Measurements from ENCODE around the gene ANO9. TPM values are rescaled to one million over a fixed set of nuclear protein-coding genes. Genes with fewer than 3 reads are reported as not detected.

Gene ANO9
- total RNA-seq, 2 donors from 2014 or later, result 8.4 to 9.1 TPM

DNA sequence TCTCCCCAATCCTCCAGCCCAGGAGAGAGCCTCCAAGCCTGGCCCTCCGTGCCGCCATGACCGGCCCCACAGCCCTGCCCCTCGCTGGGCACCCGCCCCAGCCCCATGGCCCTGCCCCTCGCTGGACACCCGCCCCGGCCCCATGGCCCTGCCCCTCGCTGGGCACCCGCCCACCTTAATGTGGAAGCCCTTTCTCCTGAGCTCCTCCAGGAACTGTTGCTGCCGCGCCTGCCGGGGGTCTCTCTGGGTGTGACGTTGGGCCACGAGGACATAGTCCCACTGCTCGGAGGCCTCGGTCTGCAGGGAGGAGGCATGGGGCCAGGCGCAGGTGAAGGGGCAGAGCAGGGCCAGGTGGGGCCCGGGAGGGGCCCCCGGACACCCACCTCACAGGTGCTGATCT, 8.2 kb downstream of the ANO9 start:
- H3K4me3 ChIP-seq, result no peak overlapping the region
- no peaks in the 10 kb centered on the region for H3K9me3 ChIP-seq
- no peaks in the 10 kb centered on the region for H3K27me3 ChIP-seq (replicated peaks; ENCODE audit: insufficient read depth)
- intact Hi-C loops (cut with DNase I), result no loop called here
- no peak for TF ChIP-seq POLR2AphosphoS5 (IDR thresholded peaks at IDR 0.05)
- TF ChIP-seq, protein P1, sequence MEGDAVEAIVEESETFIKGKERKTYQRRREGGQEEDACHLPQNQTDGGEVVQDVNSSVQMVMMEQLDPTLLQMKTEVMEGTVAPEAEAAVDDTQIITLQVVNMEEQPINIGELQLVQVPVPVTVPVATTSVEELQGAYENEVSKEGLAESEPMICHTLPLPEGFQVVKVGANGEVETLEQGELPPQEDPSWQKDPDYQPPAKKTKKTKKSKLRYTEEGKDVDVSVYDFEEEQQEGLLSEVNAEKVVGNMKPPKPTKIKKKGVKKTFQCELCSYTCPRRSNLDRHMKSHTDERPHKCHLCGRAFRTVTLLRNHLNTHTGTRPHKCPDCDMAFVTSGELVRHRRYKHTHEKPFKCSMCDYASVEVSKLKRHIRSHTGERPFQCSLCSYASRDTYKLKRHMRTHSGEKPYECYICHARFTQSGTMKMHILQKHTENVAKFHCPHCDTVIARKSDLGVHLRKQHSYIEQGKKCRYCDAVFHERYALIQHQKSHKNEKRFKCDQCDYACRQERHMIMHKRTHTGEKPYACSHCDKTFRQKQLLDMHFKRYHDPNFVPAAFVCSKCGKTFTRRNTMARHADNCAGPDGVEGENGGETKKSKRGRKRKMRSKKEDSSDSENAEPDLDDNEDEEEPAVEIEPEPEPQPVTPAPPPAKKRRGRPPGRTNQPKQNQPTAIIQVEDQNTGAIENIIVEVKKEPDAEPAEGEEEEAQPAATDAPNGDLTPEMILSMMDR (IDR thresholded peaks at IDR 0.05), result no peak
- TF ChIP-seq POLR2A (IDR thresholded peaks at IDR 0.05), result no peak
- no peaks in the 10 kb centered on the region for H3K36me3 ChIP-seq
- DNase-seq (ENCODE audit: low spot score), result no peak
- no peaks in the 10 kb centered on the region for H3K4me1 ChIP-seq (replicated peaks)
- no peak overlapping the region for H3K27ac ChIP-seq
- WGBS, result 93% methylated on average over 20 of the region's 20 CpGs

DNA sequence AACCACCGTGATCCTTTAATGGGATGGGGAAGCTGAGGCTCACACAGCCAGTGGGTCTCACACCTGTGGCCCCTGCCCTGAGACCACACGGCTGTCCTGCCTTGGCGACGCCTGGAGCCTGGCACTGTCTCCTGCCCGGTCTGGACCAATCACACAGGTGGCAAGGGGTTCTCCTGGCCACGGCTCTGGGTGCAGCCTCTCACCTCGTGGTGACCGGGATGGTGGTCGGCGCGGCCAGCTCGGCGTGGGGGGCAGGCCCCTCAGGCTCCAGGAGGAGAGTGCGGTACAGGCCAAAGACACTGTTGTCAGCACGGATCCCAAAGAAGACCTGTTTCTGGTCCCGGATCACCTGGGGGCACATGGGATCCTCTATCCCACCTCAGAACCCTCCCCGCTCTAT, 8.7 kb downstream of the ANO9 start:
- Histone ChIP-seq H3K4me3 (no peak overlapping the region), H3K9me3 (no peaks in the 10 kb centered on the region), H3K27me3 (replicated peaks; ENCODE audit: insufficient read depth) (no peaks in the 10 kb centered on the region), H3K27ac (no peak overlapping the region), H3K4me1 (replicated peaks) (no peaks in the 10 kb centered on the region), H3K36me3 (no peaks in the 10 kb centered on the region)
- DNase-seq (ENCODE audit: low spot score), result no peak
- TF ChIP-seq POLR2AphosphoS5 (IDR thresholded peaks at IDR 0.05) (no peak), POLR2A (IDR thresholded peaks at IDR 0.05) (no peak)
- TF ChIP-seq, protein P1 (IDR thresholded peaks at IDR 0.05), result no peak
- WGBS, result 94% methylated on average over 17 of the region's 17 CpGs
- intact Hi-C loops (cut with DNase I), result no loop called here

DNA sequence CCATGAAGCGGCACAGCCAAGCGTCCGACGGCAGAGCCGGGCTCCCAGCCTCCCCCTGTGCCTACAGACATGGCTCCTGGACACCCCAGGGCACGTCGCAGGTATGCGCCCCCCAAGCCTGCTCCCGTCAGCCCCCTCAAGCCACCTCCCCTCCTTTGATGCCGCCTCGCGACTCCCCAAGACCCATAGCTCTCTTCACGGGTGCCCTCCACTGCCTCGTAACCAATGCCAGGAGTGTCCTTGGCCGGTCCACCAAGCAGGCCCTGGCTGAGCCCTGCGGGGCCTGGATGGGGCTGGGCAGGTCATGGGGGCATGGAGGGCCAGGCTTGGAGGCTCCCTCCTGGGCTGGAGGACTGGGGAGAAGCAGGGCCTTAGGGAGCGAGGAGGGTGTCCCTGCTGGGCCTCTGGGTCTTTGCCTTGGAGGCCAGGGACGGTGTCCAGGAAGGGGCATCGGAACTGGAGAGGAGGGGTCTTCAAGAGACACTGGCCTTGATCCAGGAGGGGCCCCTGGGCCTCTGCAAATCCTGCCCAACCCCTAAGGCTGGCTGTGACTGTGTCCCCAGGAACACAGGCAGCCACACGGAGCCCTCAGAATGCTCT, 9.2 kb downstream of the ANO9 start:
- intact Hi-C loops (cut with DNase I), result no loop called here
- TF ChIP-seq, protein P1 (IDR thresholded peaks at IDR 0.05), result no peak
- TF ChIP-seq POLR2A (IDR thresholded peaks at IDR 0.05), result no peak
- no peak for TF ChIP-seq POLR2AphosphoS5 (IDR thresholded peaks at IDR 0.05)
- no peaks in the 10 kb centered on the region for H3K9me3 ChIP-seq
- WGBS, result 93% methylated on average over 20 of the region's 20 CpGs
- H3K36me3 ChIP-seq, result no peaks in the 10 kb centered on the region
- no peak for DNase-seq (ENCODE audit: low spot score)
- H3K4me1 ChIP-seq (replicated peaks), result no peaks in the 10 kb centered on the region
- H3K27ac ChIP-seq, result no peak overlapping the region
- no peak overlapping the region for H3K4me3 ChIP-seq
- no peaks in the 10 kb centered on the region for H3K27me3 ChIP-seq (replicated peaks; ENCODE audit: insufficient read depth)

DNA sequence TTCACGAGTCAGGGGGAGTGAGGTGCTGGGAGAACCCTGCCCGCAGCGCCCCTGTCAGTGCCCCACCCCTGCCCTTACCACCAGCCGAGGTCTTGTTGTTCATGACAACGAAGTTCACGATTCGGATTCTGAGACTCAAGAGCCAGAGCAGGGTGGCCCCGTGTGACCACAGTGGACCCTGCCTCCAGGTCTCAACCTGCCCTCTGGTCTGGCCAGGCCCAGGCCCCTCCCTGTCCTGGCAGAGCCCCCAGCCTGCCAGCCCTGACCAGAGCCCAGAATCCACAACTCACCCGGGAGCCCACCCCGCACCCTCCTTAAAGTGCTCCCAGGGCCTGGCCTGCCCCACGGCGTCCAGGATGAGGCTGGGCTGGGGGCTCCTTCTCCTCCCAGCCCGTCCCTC, 9.9 kb downstream of the ANO9 start:
- TF ChIP-seq, protein P1 (IDR thresholded peaks at IDR 0.05), result no peak
- TF ChIP-seq POLR2A (IDR thresholded peaks at IDR 0.05) (no peak), POLR2AphosphoS5 (IDR thresholded peaks at IDR 0.05) (no peak)
- no peak for DNase-seq (ENCODE audit: low spot score)
- Histone ChIP-seq H3K36me3 (no peaks in the 10 kb centered on the region), H3K27ac (no peak overlapping the region), H3K4me1 (replicated peaks) (no peaks in the 10 kb centered on the region), H3K9me3 (no peaks in the 10 kb centered on the region), H3K4me3 (no peak overlapping the region), H3K27me3 (replicated peaks; ENCODE audit: insufficient read depth) (no peaks in the 10 kb centered on the region)
- intact Hi-C loops (cut with DNase I), result no loop called here
- WGBS, result 91% methylated on average over 13 of the region's 13 CpGs

DNA sequence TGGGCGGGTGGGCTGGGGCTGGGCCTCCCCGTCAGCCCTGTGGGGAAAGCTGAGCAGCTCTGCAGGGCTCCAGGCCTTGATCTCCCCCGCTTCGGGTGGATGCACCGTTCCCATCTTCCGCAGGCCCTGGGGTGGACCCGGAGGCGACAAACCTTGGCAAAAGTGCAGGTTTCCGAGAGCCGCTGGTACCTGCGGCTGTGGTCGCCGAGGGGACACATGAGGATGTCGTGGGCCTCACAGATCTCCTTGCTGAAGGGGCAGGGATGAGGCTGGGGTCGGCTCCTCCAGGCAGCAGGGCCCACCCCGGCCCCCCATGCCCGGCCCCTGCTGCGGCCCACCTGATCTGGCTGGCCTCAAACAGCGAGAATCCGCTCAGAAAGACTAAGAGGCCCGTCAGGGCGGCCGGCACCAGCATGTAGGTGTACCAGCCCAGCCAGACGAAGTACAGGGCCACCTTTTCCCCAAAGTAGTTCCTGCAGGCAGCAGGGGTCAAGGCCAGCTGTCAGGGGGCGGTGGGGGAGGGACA, 11.8 kb downstream of the ANO9 start:
- H3K9me3 ChIP-seq, result no peaks in the 10 kb centered on the region
- DNase-seq (ENCODE audit: low spot score), result no peak
- no peaks in the 10 kb centered on the region for H3K4me1 ChIP-seq (replicated peaks)
- 51% methylated on average over 17 of the region's 25 CpGs for WGBS
- no peak overlapping the region for H3K27ac ChIP-seq
- H3K36me3 ChIP-seq, result no peaks in the 10 kb centered on the region
- no peak overlapping the region for H3K4me3 ChIP-seq
- H3K27me3 ChIP-seq (replicated peaks; ENCODE audit: insufficient read depth), result no peaks in the 10 kb centered on the region
- intact Hi-C loops (cut with DNase I), result no loop called here
- TF ChIP-seq POLR2A (IDR thresholded peaks at IDR 0.05) (no peak), POLR2AphosphoS5 (IDR thresholded peaks at IDR 0.05) (no peak)
- TF ChIP-seq, protein P1 (IDR thresholded peaks at IDR 0.05), result no peak
